Activated CD4-positive, alpha-beta T cell treated with anti-CD3 and anti-CD28 coated beads for 1 hour (primary cell): ENCODE results near the gene CACNG3.
"Not testable (repeated sequence)": the region's sequence is repeated elsewhere in the genome, so short reads cannot be mapped to it uniquely, and the experiment has no call there.

Experiments used
- DNase-seq: peaks from one replicate; pipeline ENCODE4 v3.0.0-alpha.2; 2020

Gene CACNG3

GRCh38 chr16:24281466-24281865 is 25.3 kb downstream of the CACNG3 start:
- no peak for DNase-seq

- DNase-seq, result no peak
Measured at GRCh38 chr16:24282141-24282540, 26.0 kb downstream of the CACNG3 start.

GRCh38 chr16:24286741-24287405 is 30.7 kb downstream of the CACNG3 start:
- no peak for DNase-seq

- no peak for DNase-seq
Measured at GRCh38 chr16:24288516-24288915, 32.4 kb downstream of the CACNG3 start.

- DNase-seq, result no peak
Measured at GRCh38 chr16:24289166-24289700, 33.1 kb downstream of the CACNG3 start.

GRCh38 chr16:24291932-24292331 is 35.8 kb downstream of the CACNG3 start:
- no peak for DNase-seq

GRCh38 chr16:24294131-24294530 is 38.0 kb downstream of the CACNG3 start:
- DNase-seq, result no peak

GRCh38 chr16:24297375-24297774 is 41.2 kb downstream of the CACNG3 start:
- DNase-seq, result no peak

- no peak for DNase-seq
Measured at GRCh38 chr16:24298548-24299167, 42.5 kb downstream of the CACNG3 start.

- not testable (repeated sequence) for DNase-seq
Measured at GRCh38 chr16:24300750-24301149, 44.6 kb downstream of the CACNG3 start.

- no peak for DNase-seq
Measured at GRCh38 chr16:24302636-24303035, 46.5 kb downstream of the CACNG3 start.

GRCh38 chr16:24308200-24308599 is 52.1 kb downstream of the CACNG3 start:
- DNase-seq, result no peak

GRCh38 chr16:24309258-24310142 is 53.4 kb downstream of the CACNG3 start:
- no peak for DNase-seq

GRCh38 chr16:24315343-24315742 is 59.2 kb downstream of the CACNG3 start:
- no peak for DNase-seq

GRCh38 chr16:24318680-24319079 is 62.5 kb downstream of the CACNG3 start:
- DNase-seq, result no peak

- DNase-seq, result no peak
Measured at GRCh38 chr16:24319126-24319814, 63.1 kb downstream of the CACNG3 start.

GRCh38 chr16:24322106-24322505 is 66.0 kb downstream of the CACNG3 start:
- no peak for DNase-seq

GRCh38 chr16:24324421-24324820 is 68.3 kb downstream of the CACNG3 start:
- no peak for DNase-seq

GRCh38 chr16:24328835-24329452 is 72.8 kb downstream of the CACNG3 start:
- DNase-seq, result no peak

GRCh38 chr16:24332178-24332577 is 76.0 kb downstream of the CACNG3 start:
- no peak for DNase-seq

- no peak for DNase-seq
Measured at GRCh38 chr16:24332582-24333090, 76.5 kb downstream of the CACNG3 start.

GRCh38 chr16:24336491-24336890 is 80.4 kb downstream of the CACNG3 start:
- DNase-seq, result no peak
